Calu3 (cell line): ENCODE measurements around the gene GRIN1. TPM values are rescaled to one million over a fixed set of nuclear protein-coding genes. Genes with fewer than 3 reads are reported as not detected.
"Not testable (repeated sequence)": the region's sequence is repeated elsewhere in the genome, so short reads cannot be mapped to it uniquely, and the experiment has no call there.

Experiments
- BruUV-seq: library from RNA; stranded (reverse); fragments of 400-500 nt; replicated peaks from 2 replicates; lab custom pipeline; 2021; lab: Mats Ljungman, UMichigan
- CTCF ChIA-PET: fragments of 300-600 bp; sonication (Branson Sonifier 250); formaldehyde crosslinking; loops from one replicate; lab custom pipeline; 2022; ENCODE audit warnings: antibody characterized with exemption; lab: Charles Lee
- DNase-seq: peaks from one replicate; pipeline ENCODE4 v3.0.0; 2022
- H3K27ac Mint-ChIP-seq: one replicate; pipeline ENCODE4 v1.8.0; 2022; ENCODE audit warnings: mixed read lengths; ENCODE audit not compliant: unreplicated experiment
- H3K27me3 Mint-ChIP-seq: one replicate; pipeline ENCODE4 v1.8.0; 2022; ENCODE audit warnings: mixed read lengths; ENCODE audit not compliant: unreplicated experiment
- H3K36me3 Mint-ChIP-seq: one replicate; pipeline ENCODE4 v1.8.0; 2022; ENCODE audit warnings: mild to moderate bottlenecking, moderate library complexity, mixed read lengths; ENCODE audit not compliant: insufficient read depth, unreplicated experiment
- H3K4me1 Mint-ChIP-seq: one replicate; pipeline ENCODE4 v1.8.0; 2022; ENCODE audit warnings: mild to moderate bottlenecking, low read depth, mixed read lengths; ENCODE audit not compliant: unreplicated experiment
- H3K4me3 Mint-ChIP-seq: one replicate; pipeline ENCODE4 v1.8.0; 2022; ENCODE audit warnings: mild to moderate bottlenecking, low read depth, moderate library complexity, mixed read lengths; ENCODE audit not compliant: unreplicated experiment
- H3K9me3 Mint-ChIP-seq: one replicate; pipeline ENCODE4 v1.8.0; 2022; ENCODE audit warnings: low read depth, mixed read lengths; ENCODE audit not compliant: unreplicated experiment
- CTCF ChIP-seq: fragments of 200-600 bp; IDR thresholded peaks from one replicate; pipeline ENCODE4 v1.8.0; 2022; ENCODE audit warnings: antibody characterized with exemption; ENCODE audit not compliant: unreplicated experiment
- intact Hi-C: fragments of 100-400 bp; cut with micrococcal nuclease; formaldehyde crosslinking; loops from one replicate; pipeline ENCODE4 v1.10.0; 2022; ENCODE audit not compliant: unreplicated experiment
- total RNA-seq: library from RNA; stranded (reverse); gene quantifications from 2 replicates; pipeline ENCODE4 v1.2.3, GENCODE V29; 2022

GRIN1 gene
- total RNA-seq, 1 experiment from 2014 or later, result 0.54 TPM

GRCh38 chr9:137134191-137134590, 4.8 kb upstream of the GRIN1 start:
- Mint-ChIP-seq H3K27ac (no peak overlapping the region), H3K4me1 (no peaks in the 10 kb centered on the region), H3K9me3 (no peaks in the 10 kb centered on the region), H3K27me3 (peaks cover 29% of the 10 kb centered on the region), H3K4me3 (no peak overlapping the region), H3K36me3 (peaks cover 11% of the 10 kb centered on the region)
- no TSS peak for BruUV-seq
- no peak for TF ChIP-seq CTCF
- intact Hi-C loops, result no loop called here
- CTCF ChIA-PET, result no interaction called here
- DNase-seq, result no peak

GRCh38 chr9:137135154-137135553, 3.8 kb upstream of the GRIN1 start:
- DNase-seq, CTCF ChIA-PET, H3K9me3 Mint-ChIP-seq, intact Hi-C loops, H3K27ac Mint-ChIP-seq, H3K4me1 Mint-ChIP-seq, H3K4me3 Mint-ChIP-seq, BruUV-seq, H3K36me3 Mint-ChIP-seq: not testable (repeated sequence)
- H3K27me3 Mint-ChIP-seq, result peaks cover 34% of the 10 kb centered on the region

GRCh38 chr9:137136261-137136880, 2.6 kb upstream of the GRIN1 start:
- no peaks in the 10 kb centered on the region for H3K36me3 Mint-ChIP-seq
- H3K4me3 Mint-ChIP-seq, result no peak overlapping the region
- no peaks in the 10 kb centered on the region for H3K9me3 Mint-ChIP-seq
- intact Hi-C loops, result no loop called here
- H3K27me3 Mint-ChIP-seq, result peaks cover 45% of the 10 kb centered on the region
- no peak for DNase-seq
- BruUV-seq, result no TSS peak
- H3K27ac Mint-ChIP-seq, result no peak overlapping the region
- CTCF ChIA-PET, result interaction anchor here (0.7 kb wide), 1 partner anchor 84 kb away, joined by 3 read pairs; no protein-coding TSS in a partner anchor
- TF ChIP-seq CTCF, result no peak
- H3K4me1 Mint-ChIP-seq, result no peaks in the 10 kb centered on the region

GRCh38 chr9:137136881-137137607, 1.9 kb upstream of the GRIN1 start:
- Mint-ChIP-seq H3K36me3 (no peaks in the 10 kb centered on the region), H3K27ac (no peak overlapping the region), H3K4me1 (no peaks in the 10 kb centered on the region), H3K27me3 (peaks cover 52% of the 10 kb centered on the region), H3K4me3 (no peak overlapping the region), H3K9me3 (no peaks in the 10 kb centered on the region)
- BruUV-seq, result no TSS peak
- no peak for TF ChIP-seq CTCF
- CTCF ChIA-PET, result interaction anchor here (0.7 kb wide), 1 partner anchor 83 kb away, joined by 3 read pairs; no protein-coding TSS in a partner anchor
- DNase-seq, result no peak
- intact Hi-C loops, result no loop called here
